NT2/D1 (cell line): ENCODE measurements around the gene OPTC.
"Not testable (repeated sequence)": the region's sequence is repeated elsewhere in the genome, so short reads cannot be mapped to it uniquely, and the experiment has no call there.

Experiments used
- DNase-seq: peaks from one replicate; pipeline ENCODE4 v3.0.0-alpha.2; 2011; ENCODE audit warnings: low read depth, low spot score
- H3K27me3 ChIP-seq: 2 replicates; pipeline ENCODE4 v1.6.0; 2011; ENCODE audit warnings: mild to moderate bottlenecking; ENCODE audit not compliant: insufficient read length, insufficient read depth
- H3K36me3 ChIP-seq: 2 replicates; pipeline ENCODE4 v1.6.1; 2011; ENCODE audit warnings: mild to moderate bottlenecking, low read length, mixed read lengths; ENCODE audit not compliant: insufficient read depth, insufficient read length
- H3K4me1 ChIP-seq: 2 replicates; pipeline ENCODE4 v1.5.1; 2011; ENCODE audit not compliant: insufficient read depth, insufficient read length
- H3K4me3 ChIP-seq: 2 replicates; pipeline ENCODE4 v1.5.1; 2011; ENCODE audit warnings: low read depth; ENCODE audit not compliant: insufficient read length
- H3K9ac ChIP-seq: 2 replicates; pipeline ENCODE4 v1.6.0; 2011; ENCODE audit warnings: low read depth; ENCODE audit not compliant: insufficient read length
- H3K9me3 ChIP-seq: 2 replicates; pipeline ENCODE4 v1.5.1; 2011; ENCODE audit warnings: mild to moderate bottlenecking, low read length; ENCODE audit not compliant: insufficient read depth
- SUZ12 ChIP-seq: IDR thresholded peaks from 2 replicates; pipeline ENCODE4 v1.6.1; 2011; ENCODE audit not compliant: insufficient read length, insufficient read depth; ENCODE audit errors: extremely low read depth
- YY1 ChIP-seq: IDR thresholded peaks from 2 replicates; pipeline ENCODE4 v1.6.1; 2011; ENCODE audit not compliant: insufficient read length, insufficient read depth
- ZNF274 ChIP-seq: IDR thresholded peaks from 2 replicates; pipeline ENCODE4 v1.6.1; 2011; ENCODE audit warnings: mild to moderate bottlenecking, low read depth, low read length

OPTC gene, protein sequence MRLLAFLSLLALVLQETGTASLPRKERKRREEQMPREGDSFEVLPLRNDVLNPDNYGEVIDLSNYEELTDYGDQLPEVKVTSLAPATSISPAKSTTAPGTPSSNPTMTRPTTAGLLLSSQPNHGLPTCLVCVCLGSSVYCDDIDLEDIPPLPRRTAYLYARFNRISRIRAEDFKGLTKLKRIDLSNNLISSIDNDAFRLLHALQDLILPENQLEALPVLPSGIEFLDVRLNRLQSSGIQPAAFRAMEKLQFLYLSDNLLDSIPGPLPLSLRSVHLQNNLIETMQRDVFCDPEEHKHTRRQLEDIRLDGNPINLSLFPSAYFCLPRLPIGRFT

DNA sequence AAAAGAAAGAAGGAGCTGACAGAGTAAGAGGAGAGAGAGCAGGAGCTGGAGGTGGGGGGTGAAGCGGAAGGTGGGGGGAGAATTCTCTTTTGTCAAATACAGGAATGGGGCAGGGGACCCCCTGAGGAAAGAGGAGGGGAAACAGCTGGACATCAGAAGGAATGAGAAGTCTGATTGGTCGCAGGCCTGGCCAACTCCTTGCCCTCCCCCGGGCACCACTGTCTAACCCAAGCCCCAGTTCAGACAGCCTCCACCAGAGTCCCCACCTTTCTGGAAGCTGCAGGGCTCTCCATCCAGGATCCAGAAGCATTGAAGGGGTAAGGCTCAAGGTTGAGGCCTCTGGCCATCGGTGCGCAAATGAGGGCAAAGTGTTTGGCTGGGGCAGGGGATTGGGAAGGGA, at the start of gene OPTC:
TSS of gene OPTC (plus strand) at position 253 of the 400 bp plus-strand sequence. CDS start 1,853 bp downstream, outside the sequence.
- no peaks in the 10 kb centered on the region for H3K9me3 ChIP-seq
- no peak for TF ChIP-seq ZNF274
- TF ChIP-seq SUZ12: no peak
- TF ChIP-seq YY1: no peak
- H3K4me1 ChIP-seq: peaks cover 7% of the 10 kb centered on the region
- no peaks in the 10 kb centered on the region for H3K36me3 ChIP-seq
- peaks cover 4% of the 10 kb centered on the region for H3K27me3 ChIP-seq
- H3K9ac ChIP-seq: peak within 1 kb of the TSS; percentile 4
- no peak for DNase-seq
- H3K4me3 ChIP-seq: no peak within 1 kb of the TSS

DNA sequence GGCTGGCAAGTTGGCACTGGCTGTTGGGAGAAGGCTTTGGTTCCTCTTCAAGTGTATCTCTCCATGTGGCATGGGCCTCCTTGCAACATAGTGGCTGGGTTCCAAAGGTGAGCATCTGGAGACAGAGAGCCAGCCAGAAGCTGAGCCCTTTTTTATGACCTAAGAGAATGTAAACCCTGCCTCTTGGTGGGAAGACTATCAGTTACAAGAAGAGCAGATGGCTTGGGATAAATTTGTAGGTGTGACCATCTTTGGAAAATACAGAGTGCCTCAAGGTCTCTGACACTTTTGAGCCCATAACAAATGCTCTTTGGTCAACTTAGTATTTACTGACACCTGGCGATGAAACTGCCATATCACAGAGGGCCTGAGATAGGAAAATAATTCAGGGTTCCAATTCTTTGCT, 49.8 kb upstream of the OPTC start:
- Histone ChIP-seq H3K27me3 (peaks cover 6% of the 10 kb centered on the region), H3K36me3 (no peaks in the 10 kb centered on the region), H3K9ac (no peak overlapping the region), H3K4me3 (no peak overlapping the region), H3K9me3 (peaks cover 21% of the 10 kb centered on the region), H3K4me1 (peaks cover 8% of the 10 kb centered on the region)
- no peak for DNase-seq
- no peak for TF ChIP-seq SUZ12
- no peak for TF ChIP-seq ZNF274
- no peak for TF ChIP-seq YY1

DNA sequence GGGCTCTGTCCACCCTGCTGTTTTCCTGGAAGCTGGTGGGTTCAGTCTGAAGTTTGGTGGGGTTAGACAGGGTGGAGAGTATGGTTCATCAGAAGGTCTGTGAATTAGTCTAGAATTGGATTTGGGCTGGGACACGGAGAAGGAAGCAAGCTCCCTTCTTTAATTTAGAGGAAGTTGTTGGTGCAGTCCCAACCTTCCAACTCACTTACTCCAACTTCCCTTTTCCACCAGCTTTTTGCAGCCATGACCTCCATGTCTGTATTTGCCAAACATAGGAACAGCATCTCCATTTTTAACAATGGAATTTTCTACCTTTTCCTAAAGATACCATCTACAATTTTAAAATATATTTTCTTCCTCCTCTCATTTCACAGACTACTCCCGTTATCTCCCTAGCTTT, 46.8 kb upstream of the OPTC start:
- Histone ChIP-seq H3K4me3 (no peak overlapping the region), H3K27me3 (no peaks in the 10 kb centered on the region), H3K36me3 (no peaks in the 10 kb centered on the region), H3K9me3 (peaks cover 21% of the 10 kb centered on the region), H3K4me1 (peaks cover 11% of the 10 kb centered on the region), H3K9ac (no peak overlapping the region)
- TF ChIP-seq YY1 (no peak), ZNF274 (no peak), SUZ12 (no peak)
- DNase-seq: no peak

DNA sequence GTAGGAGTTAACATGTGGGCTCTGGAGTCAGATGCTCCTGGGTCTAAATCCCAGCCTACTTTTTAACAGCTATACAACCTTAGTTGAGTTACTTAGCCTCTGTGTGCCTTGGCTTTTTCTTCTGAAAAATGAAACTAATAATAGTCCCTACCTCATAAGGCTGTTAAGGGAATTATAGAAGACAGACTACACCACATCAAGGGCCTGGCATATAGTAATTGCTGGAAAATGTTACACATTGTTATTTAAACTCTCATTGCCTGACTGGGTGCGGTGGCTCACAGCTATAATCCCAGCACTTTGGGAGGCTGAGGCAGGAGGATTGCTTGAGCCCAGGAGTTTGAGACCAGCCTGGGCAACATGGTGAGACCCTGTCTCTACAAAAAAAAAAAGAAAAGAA, 46.4 kb upstream of the OPTC start:
- not testable (repeated sequence) for H3K36me3 ChIP-seq, H3K27me3 ChIP-seq, H3K9ac ChIP-seq, H3K4me3 ChIP-seq, DNase-seq
- H3K9me3 ChIP-seq: peaks cover 21% of the 10 kb centered on the region
- H3K4me1 ChIP-seq: peaks cover 10% of the 10 kb centered on the region

DNA sequence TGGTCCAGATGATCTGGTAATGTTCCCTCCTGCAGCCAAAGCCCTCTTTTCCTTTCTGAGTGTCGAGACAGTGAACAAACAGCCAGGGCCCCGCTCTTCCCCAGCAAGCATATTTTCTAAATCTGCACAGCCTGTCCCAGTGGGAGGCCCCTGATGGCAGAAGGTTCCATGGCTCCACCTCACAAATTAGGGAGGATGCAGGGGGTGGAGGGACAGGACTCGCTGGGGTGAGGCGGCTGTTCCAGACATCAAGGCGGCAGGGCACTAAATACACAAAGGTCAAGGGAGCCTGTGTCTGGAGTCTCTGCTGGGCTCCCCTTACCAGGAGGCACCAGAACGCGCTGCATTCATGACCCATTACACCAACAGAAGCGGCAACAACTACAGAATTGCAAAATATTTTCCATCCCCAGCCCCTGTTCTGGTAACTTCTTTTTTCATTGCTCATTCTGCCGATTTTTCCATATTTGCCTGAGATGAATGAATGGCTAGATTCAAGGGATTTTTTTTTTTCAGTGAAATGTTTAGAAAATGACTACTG, 45.4 kb upstream of the OPTC start:
- no peak for DNase-seq
- Histone ChIP-seq H3K36me3 (no peaks in the 10 kb centered on the region), H3K4me1 (peaks cover 9% of the 10 kb centered on the region), H3K27me3 (no peaks in the 10 kb centered on the region), H3K9ac (no peak overlapping the region), H3K9me3 (peaks cover 21% of the 10 kb centered on the region), H3K4me3 (no peak overlapping the region)
- TF ChIP-seq YY1 (peak; percentile 10), SUZ12 (no peak)

DNA sequence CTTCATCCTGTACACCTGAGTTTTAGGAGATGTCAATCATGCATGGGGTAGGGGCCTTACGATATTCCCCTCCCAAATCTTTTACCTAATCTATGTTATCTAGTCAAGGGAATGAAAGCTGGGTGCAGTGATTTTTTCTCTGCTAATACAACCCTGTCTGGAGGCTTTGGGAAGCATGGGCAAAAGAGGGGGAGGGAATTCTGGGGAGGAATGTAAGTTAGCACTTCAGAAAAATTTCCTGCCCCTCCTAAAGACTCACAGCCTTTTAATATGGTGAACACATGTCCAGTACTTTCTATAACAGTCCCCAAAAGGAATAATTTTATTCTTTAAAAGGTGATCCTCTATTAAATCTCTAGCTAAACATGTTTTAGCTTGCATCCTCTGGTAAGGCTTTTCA, 44.0 kb upstream of the OPTC start:
- Histone ChIP-seq H3K9me3 (peaks cover 14% of the 10 kb centered on the region), H3K9ac (no peak overlapping the region), H3K27me3 (no peaks in the 10 kb centered on the region), H3K4me1 (peaks cover 10% of the 10 kb centered on the region), H3K4me3 (no peak overlapping the region), H3K36me3 (no peaks in the 10 kb centered on the region)
- TF ChIP-seq ZNF274 (no peak), YY1 (no peak), SUZ12 (no peak)
- no peak for DNase-seq

DNA sequence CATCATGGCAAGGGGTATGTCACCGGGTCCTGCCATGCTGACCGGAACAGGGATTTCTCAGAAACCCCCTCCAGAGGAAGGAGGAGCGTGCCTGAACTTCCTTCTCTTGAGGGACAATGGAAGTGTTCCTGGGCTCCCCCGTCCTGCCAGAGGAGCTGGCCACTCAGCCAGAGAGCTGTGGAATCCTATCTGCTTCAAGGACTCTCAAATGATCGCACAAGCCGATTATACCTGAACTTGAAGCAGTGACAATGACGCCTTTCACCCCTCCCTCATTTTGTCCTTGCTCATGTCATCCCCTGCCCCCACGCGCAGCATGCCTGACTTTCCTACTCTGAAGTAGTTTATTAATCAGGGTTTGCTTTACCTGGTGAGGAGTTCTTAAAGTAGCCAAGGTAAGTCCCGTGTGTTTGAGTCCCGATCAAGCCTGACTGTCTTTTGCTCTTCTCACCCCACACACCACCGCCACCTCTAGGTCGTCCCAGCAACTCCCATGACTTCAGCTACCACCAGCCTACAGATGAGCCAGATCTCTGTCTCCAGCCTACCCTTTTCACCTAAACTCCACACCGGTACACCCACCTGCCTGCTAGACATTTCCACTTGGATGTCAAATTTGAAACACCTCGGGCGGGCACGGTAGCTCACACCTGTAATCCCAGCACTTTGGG, 43.3 kb upstream of the OPTC start:
- TF ChIP-seq ZNF274 (no peak), YY1 (no peak), SUZ12 (no peak)
- Histone ChIP-seq H3K27me3 (no peaks in the 10 kb centered on the region), H3K9me3 (peaks cover 7% of the 10 kb centered on the region), H3K4me1 (peaks cover 12% of the 10 kb centered on the region), H3K9ac (no peak overlapping the region), H3K36me3 (no peaks in the 10 kb centered on the region), H3K4me3 (no peak overlapping the region)
- DNase-seq: no peak
